NAMALWA (cell line): ENCODE data around the gene ADAR.

Experiments
- DNase-seq: peaks from one replicate; pipeline ENCODE4 v3.0.0-alpha.2; 2015; ENCODE audit warnings: low spot score

The ADAR gene

GRCh38 chr1:154582885-154583284 lies 25.1 kb downstream of the ADAR start:
- no peak for DNase-seq

GRCh38 chr1:154581766-154582165 lies 26.2 kb downstream of the ADAR start:
- DNase-seq = no peak

GRCh38 chr1:154579374-154579773 lies 28.6 kb downstream of the ADAR start:
- DNase-seq = no peak

- no peak for DNase-seq
Measured at GRCh38 chr1:154578058-154578418, 29.9 kb downstream of the ADAR start.

- DNase-seq = no peak
Measured at GRCh38 chr1:154577346-154578057, 30.5 kb downstream of the ADAR start.

- DNase-seq = no peak
Measured at GRCh38 chr1:154575951-154576566, 31.9 kb downstream of the ADAR start.

GRCh38 chr1:154575147-154575927 lies 32.6 kb downstream of the ADAR start:
- DNase-seq = no peak

GRCh38 chr1:154574716-154575115 lies 33.3 kb downstream of the ADAR start:
- DNase-seq = peak; percentile 96

GRCh38 chr1:154573168-154573510 lies 34.8 kb downstream of the ADAR start:
- no peak for DNase-seq

- DNase-seq = no peak
Measured at GRCh38 chr1:154572468-154573167, 35.4 kb downstream of the ADAR start.

- no peak for DNase-seq
Measured at GRCh38 chr1:154571964-154572288, 36.1 kb downstream of the ADAR start.

GRCh38 chr1:154571244-154571963 lies 36.6 kb downstream of the ADAR start:
- no peak for DNase-seq

GRCh38 chr1:154568157-154568815 lies 39.7 kb downstream of the ADAR start:
- no peak for DNase-seq

GRCh38 chr1:154567386-154568156 lies 40.4 kb downstream of the ADAR start, which contains the start of gene CHRNB2:
CHRNB2 (plus strand) TSS chr1:154567778; CDS start chr1:154568045, 267 bp downstream.
- peak; percentile 77 for DNase-seq

- no peak for DNase-seq
Measured at GRCh38 chr1:154565876-154566275, 42.1 kb downstream of the ADAR start.

- DNase-seq = peak; percentile 97
Measured at GRCh38 chr1:154559466-154560044, 48.4 kb downstream of the ADAR start.

GRCh38 chr1:154558720-154559465 lies 49.1 kb downstream of the ADAR start:
- DNase-seq = peak; percentile 100

- DNase-seq = peak; percentile 58
Measured at GRCh38 chr1:154557939-154558719, 49.9 kb downstream of the ADAR start, which contains the start of gene UBE2Q1. UBE2Q1 (minus strand) TSS chr1:154558662; CDS start chr1:154558553, 109 bp downstream.
